NCI-H69 (cell line): ENCODE results near the gene CLMP.
"Not testable (repeated sequence)": the region's sequence is repeated elsewhere in the genome, so short reads cannot be mapped to it uniquely, and the experiment has no call there.

Experiments
- DNase-seq: peaks from one replicate; lab custom pipeline; 2025; lab: John Stamatoyannopoulos, UW

The CLMP gene

GRCh38 chr11:123217897-123218296, 22.8 kb upstream of the CLMP start:
- no peak for DNase-seq

DNA sequence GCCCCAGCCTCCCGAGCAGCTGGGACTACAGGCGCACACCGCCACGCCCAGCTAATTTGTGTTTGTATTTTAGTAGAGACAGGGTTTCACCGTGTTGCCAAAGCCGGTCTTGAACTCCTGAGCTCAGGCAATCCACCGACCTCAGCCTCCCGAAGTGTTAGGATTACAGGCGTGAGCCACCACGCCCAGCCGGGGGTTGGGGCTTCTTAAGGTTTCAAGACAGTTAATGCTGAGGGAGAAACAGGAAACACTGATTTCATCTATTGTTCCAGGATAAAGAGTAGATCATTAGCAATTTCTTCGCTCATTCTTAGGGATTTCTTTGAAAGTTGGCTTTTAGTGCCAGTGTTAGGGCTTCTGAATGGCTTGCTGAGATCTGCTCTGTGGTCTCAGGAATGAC, 21.2 kb upstream of the CLMP start:
- DNase-seq: no peak

DNA sequence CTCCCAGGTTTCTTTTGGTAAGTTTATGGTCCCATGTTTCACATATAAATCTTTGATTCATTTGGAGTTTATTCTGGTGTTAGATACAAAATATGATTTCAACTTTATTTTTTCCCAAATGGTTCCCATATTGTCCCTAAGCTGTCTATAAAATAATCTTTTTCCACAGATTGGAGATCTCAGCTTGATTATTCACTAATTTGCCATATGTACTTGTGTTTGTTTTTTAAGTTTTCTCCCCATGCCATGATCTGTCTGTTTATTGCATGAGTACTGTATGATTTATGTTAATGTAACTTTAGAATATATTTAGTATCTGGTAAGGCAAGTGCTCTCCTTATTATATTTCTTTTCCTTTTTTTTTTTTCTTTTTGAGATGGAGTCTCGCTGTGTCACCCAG, 19.9 kb upstream of the CLMP start:
- no peak for DNase-seq

DNA sequence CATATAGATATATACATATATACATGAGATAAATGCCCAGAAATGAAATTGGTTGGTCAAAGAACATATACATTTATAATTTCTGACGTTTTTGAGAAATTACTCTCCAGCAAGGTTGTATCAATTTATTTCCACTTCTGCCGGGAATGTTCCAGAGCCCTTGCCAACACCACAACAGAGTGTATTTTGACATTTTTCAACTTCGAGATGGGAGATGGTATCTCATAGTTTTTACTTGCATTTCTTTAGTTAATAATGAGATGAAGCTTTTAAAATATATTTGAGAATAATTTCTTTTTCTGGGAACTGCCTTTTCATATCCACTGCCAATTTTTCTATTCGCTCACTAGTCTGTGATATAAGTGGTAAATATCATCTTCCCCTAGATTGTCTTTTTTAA, 19.3 kb upstream of the CLMP start:
- DNase-seq: no peak

- DNase-seq: peak; percentile 21
Observed at GRCh38 chr11:123213307-123213771, 18.3 kb upstream of the CLMP start.

DNA sequence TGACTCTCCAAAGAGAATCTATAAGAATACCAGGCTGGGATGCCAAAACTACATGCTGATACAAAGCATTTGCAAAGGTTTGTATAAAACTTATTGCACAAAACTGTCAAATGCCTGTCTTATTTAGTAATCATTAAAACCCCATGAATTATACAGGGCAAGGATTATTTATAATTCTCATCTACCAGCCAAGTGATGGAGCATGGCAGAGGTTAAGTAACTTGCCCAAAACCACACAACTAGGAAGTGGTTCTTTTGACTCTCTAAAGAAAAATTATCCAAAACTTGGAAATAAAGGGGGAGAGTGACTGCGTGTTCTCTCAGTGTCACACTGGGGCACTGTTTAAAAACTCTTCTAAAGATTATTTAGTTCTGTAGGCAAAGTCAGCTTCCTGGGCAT, 17.4 kb upstream of the CLMP start:
- no peak for DNase-seq

DNA sequence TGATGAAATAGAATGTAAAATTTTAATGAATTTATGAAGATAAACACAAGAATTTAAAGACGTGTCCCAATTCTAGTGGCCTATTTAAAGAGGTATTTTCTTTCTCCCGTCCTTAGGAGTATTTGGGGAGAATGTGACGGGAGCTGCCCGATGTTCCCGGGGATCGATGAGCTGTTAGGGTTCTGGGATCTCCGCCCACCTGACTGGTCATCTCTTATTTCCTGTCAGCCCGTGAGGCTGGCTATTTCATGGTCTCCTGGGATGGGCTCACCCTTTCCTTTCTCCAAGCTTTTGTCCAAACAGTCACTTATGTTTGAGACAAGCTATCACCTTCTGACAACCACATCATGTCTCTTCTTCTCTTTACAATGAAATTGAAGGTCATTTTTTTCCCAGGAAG, 16.9 kb upstream of the CLMP start:
- no peak for DNase-seq

DNA sequence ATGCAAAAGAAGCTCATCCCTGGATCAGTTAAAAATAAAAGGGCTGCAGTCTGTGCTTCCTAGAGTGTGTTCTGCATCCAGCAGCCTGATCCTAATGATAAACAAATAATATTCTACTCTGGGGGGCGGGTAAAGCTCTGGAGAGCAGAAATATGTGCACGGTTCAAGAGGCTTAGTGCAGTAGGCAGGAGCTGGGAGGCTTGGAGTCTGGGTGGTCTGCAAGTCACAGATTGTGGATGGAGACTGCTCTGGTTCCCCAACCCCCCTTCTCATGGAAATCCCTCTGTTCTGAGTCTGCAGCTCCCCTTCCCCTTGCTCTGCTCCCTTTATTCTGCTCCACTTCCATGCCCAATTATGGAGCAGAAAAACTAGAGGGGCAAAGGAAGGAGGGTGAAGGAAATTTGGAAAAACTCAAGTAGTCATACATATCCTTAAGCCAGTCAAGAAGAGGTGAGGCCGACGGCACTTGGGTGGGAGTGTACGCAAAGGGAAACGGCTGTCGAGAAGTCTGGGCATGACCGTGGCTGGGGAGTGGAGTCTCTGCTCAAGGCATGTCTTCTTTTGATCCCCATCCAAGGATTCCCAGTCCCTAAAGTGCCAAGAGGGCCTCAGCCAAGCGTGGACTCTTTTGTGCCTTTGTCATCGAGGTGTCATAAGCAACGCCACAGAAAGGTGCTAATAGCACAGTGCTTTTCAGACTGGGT, 16.3 kb upstream of the CLMP start:
- DNase-seq: no peak

DNA sequence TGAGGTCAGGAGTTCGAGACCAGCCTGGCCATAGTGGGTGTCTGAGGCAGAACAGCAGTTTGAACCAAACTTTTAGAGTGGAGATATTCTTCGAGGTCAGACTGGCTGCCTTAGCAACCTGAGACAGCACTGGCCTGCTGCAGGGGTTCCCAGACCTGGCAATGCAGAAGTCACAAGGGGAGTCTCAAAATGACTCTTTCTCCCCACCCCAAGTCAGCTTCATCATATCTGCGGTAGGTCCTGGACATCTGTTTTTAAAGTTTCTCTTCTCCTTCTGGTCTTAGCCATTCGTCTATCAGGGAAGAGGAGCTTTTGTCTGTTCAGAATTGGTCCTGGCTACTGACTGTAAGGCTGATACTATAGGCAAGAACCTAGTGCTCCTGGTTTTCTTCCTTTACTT, 14.5 kb upstream of the CLMP start:
- no peak for DNase-seq

DNA sequence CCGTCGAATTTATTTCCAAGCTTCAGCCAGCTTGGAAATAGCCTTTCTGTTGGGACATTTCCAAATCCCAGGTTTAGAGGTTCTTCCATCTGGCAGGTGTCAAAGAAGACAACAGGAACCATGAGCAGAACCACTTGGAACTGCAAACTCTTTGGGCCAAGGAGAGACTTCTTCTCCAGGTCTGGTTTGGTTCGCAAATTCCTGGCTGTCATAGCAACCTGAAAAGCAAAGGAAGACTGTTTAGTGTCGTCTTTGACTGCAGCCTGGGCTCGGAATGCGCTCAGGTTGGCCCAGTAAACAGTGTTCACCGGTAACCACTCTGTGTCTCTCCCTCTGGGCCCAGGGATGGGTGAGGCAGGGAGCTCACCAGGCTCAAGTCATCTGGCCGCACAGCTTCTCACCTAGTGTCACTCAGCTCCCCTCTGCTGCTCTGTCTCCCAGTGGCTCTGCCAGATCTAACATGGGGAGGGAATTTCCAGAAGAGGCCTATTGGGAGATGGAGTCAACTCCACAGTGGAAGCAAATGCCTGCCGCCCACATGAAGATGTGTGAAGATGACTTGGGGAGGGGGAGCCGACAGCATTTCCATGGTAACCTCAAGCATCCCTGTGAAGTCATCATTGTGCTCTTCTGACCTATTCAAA, 11.9 kb upstream of the CLMP start:
- no peak for DNase-seq

DNA sequence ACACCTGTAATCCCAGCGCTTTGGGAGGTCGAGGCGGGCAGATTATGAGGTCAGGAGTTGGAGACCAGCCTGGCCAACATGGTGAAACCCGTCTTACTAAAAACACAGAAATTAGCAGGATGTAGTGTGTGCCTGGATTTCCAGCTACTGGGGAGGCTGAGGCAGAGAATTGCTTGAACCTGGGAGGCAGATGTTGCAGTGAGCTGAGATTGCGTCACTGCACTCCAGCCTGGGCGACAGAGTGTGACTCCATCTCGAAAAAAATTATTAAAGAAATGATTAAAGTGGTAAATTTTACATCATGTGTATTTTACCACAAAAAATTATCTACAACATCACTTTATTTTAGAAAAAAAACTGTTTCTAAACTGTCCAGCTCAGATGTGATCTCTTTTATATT, 11.0 kb upstream of the CLMP start:
- not testable (repeated sequence) for DNase-seq

DNA sequence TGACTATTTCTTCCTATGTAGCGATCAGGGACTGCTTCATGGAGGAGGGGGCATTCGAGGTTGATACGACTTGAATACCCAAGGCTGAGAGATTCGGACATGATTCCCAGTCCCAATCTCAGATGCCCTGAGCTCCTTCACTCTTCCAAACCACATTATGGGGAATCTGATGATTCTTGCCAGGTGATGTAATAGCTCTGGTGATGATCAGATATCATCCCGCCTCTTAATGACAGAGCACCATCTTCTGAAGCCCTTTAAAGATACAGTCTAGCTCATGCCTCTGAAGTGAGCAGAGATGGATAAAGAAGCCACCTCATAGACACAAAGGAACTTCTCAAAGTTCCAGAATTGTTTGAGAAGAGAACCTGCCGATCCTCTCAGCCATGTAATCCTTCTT, 8.9 kb upstream of the CLMP start:
- no peak for DNase-seq

DNA sequence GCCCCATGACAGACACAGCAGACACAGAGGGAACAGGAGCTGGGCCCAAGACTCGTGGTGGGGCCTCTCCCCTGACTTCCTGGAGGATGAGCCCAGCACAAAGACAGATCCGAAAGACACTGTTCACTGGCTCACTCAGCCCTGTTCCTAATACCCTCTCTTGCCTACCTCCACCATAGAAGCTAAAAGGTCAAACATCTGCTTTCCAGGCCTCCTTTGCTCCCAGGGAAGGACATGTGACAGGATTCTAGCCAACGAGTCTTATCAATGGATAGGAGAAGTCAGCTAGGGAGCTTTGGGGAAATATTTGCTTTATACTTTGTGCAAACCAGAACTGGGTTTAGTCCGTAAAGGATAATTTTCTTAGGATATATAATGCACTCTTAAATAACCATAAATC, 8.4 kb upstream of the CLMP start:
- no peak for DNase-seq

DNA sequence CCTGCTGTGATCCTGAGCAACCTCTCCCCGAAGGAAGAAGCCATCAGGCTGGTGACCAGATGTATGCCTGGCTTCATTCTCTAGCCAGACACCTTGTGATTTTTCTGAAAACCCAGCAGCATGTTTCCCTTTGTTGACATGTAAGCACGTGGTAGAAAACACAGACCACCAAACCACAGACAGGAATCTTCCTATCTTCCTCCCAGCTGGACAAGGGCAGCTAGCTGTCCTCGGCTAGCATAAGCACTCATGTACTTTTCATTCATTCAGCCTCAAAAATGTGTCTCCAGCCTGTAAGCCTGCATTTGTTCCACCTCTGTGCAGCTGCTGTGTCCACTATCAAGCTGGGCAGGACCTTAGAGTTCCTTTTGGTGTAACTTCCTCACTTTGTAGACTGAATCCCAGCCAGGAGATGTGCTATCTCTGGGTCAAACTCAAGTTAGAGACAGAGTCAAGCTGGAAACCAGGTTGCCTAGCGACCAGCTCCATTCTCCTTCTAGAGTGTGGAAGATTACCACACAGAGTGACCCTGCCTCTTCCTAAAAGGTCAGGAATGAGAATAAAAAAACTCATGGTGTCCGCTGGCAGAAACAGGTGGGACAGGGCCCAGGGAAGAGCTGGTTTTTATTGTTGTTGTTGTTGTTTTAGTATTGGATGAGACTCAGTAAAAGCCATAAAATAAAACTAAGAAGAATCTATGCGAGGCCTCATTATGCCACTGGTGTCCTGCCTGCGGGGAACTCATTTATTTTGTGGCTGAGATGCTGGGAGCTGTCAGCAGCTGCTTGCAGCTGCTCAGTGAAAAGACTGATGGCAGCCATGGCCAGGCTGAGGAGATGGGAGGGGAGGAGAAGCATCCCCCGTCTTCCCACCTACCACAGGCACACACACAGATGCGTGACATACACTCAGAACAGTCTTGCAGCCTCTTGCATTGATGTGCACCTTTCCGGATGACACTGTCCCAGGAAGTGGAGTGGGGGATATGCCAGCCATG, 7.4 kb upstream of the CLMP start:
- peak; percentile 22 for DNase-seq

- DNase-seq: no peak
Observed at GRCh38 chr11:123200264-123200663, 5.2 kb upstream of the CLMP start.

- no peak for DNase-seq
Observed at GRCh38 chr11:123197711-123198110, 2.7 kb upstream of the CLMP start.

- DNase-seq: no peak
Observed at GRCh38 chr11:123196060-123196714, 1.1 kb upstream of the CLMP start.

DNA sequence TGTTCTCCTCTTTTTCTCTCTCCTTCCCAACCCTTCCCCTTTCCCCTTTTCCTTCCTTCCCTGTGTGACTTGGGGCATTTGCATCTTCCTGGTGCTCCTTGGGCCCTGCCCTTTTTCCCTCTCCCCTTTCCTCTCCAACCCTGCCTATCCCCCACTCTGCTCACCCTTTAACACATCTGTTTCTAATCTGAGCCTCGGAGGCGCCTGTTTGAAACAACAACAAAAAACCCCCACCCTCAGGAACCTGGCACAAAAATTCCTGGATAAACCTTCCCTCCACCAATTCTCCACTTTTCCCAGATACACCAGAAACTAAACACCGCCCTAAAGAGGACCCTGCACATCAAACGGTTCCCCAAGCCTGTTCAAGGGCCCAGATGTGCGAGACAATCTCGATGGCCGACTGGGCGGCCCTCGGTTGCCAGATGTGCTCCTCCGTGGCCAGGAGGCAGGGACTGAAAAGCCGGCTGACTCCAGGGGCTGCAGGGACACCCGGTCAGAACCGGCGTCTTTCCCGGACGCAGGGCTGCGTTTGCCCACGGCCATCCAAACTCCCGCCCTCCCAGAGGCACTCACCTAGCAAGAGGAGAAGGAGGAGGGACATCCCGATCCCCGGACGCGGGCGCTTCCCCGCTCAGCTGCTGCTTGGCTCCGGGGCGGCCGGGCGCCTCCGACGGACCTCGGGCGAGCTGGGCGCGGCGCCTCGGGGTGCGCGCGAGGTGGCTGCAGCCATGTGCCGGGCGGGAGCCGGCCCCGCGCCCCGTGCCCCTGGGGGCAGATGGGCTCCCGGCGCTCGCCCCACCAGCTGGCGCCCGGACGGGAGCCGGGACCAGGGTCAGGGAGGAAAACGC, 486 bp downstream of the CLMP start:
- DNase-seq: peak; percentile 76

- no peak for DNase-seq
Observed at GRCh38 chr11:123193742-123194141, 1.3 kb downstream of the CLMP start.

DNA sequence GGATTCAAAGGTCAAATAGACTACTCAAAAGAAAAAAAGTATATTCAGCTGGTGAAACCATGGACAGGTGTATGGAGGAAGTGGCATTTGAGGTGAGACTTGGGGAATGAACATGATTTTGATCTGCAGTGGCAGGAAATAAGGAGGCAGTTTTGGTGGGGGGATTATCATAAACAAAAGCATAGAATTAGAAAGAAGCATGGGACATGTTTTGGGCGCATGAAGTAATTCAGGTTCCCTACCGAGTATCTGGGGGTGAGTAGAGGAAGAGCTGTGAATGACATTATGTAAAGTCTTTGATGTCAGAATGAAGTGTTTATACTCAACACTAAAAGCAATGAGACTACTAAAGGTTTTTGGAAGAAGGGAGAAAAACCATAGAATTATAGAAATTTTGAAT, 3.1 kb downstream of the CLMP start:
- no peak for DNase-seq

DNA sequence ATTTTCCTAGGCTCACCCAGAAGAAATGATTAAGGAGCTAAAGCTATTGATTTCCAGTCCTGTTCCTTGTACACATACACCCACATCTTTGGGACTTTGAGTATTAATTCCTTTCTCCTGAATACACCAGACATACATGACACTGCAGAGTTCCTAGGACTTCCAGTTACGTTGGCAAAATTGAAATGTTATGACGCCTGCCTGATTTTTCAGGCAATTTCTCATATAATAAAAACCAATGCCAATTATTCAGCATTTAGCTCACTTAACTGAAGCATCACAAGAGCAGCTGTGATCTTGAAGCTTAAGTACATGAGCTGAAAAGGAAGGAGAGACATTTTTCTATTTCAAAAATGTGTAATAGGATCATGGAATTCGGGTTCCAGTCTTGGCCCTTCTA, 4.5 kb downstream of the CLMP start:
- no peak for DNase-seq
